Measurements from ENCODE around the gene CENPH. TPM values are rescaled to one million over a fixed set of nuclear protein-coding genes. Genes with fewer than 3 reads are reported as not detected.
"Not testable (repeated sequence)": the region's sequence is repeated elsewhere in the genome, so short reads cannot be mapped to it uniquely, and the experiment has no call there.

CENPH gene
- total RNA-seq, 6 experiments from 2014 or later, result 10.7 to 21.0 (median 20.1) TPM

DNA sequence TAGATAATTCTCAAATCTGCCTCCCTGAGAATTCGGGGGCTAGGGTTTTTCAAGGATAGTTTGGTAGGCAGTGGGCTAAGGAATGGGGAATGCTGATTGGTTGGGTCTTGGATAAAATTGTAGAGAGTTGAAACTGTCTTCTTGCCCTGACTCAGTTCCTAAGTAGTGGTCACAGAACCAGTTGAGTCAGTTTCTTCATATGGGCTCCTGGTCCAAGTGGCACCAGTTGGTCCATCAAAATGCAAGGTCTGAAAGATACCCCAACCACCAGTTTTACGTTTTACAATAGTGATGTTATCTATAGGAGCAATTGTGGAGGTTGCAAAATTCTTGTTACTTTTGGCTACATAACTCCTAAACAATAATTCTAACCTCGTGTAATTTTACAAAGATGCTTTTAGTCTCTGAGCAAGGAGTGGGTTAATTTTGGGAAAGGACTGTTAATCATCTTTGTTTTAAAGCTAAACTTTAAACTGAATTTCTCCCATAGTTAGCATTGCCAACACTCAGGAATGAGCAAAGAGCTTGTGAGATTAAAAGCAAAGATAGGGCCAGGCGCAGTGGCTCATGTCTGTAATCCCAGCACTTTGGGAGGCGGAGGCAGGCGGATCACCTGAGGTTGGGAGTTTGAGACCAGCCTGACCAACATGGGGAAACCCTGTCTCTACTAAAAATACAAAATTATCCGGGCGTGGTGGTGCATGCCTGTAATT lies 53.0 kb downstream of the CENPH start:
- peak; percentile 6 for DNase-seq
- Mint-ChIP-seq H3K27me3 (ENCODE audit: insufficient read depth) (no peaks in the 10 kb centered on the region), H3K4me3 (peak overlapping the region; percentile 13; the same call in 1 of the 2 replicates), H3K27ac (peak overlapping the region; percentile 36; the same call in 1 of the 2 replicates), H3K9me3 (peaks cover 4% of the 10 kb centered on the region; the same call in 1 of the 2 replicates), H3K4me1 (ENCODE audit: low read depth) (peaks cover 76% of the 10 kb centered on the region), H3K36me3 (ENCODE audit: low read depth) (peaks cover 73% of the 10 kb centered on the region)
- TF ChIP-seq, protein P1, sequence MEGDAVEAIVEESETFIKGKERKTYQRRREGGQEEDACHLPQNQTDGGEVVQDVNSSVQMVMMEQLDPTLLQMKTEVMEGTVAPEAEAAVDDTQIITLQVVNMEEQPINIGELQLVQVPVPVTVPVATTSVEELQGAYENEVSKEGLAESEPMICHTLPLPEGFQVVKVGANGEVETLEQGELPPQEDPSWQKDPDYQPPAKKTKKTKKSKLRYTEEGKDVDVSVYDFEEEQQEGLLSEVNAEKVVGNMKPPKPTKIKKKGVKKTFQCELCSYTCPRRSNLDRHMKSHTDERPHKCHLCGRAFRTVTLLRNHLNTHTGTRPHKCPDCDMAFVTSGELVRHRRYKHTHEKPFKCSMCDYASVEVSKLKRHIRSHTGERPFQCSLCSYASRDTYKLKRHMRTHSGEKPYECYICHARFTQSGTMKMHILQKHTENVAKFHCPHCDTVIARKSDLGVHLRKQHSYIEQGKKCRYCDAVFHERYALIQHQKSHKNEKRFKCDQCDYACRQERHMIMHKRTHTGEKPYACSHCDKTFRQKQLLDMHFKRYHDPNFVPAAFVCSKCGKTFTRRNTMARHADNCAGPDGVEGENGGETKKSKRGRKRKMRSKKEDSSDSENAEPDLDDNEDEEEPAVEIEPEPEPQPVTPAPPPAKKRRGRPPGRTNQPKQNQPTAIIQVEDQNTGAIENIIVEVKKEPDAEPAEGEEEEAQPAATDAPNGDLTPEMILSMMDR (IDR thresholded peaks at IDR 0.05), result no peak

DNA sequence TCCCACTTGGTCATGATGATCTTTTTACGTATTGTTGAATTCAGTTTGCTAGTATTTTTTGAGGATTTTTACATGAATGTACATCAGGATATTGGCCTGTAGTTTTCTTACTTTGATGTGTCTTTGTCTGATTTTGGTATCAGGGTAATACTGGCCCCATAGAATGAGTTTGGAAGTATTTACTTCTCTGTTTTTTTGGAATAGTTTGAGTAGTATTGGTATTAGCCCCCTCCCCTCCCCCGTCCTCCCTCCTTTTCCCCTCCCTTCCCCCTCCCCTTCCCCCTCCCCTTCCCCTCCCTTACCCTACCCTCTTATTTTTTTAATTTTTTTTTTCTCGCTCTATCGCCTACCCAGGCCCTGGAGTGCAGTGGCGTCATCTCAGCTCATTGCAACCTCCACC lies 55.6 kb downstream of the CENPH start:
- Mint-ChIP-seq H3K27me3 (ENCODE audit: insufficient read depth) (no peaks in the 10 kb centered on the region), H3K4me1 (ENCODE audit: low read depth) (peaks cover 59% of the 10 kb centered on the region), H3K9me3 (peaks cover 4% of the 10 kb centered on the region; the same call in 1 of the 2 replicates), H3K36me3 (ENCODE audit: low read depth) (peaks cover 62% of the 10 kb centered on the region), H3K27ac (no peak overlapping the region), H3K4me3 (no peak overlapping the region)
- DNase-seq, result no peak
- TF ChIP-seq, protein P1 (IDR thresholded peaks at IDR 0.05), result no peak

DNA sequence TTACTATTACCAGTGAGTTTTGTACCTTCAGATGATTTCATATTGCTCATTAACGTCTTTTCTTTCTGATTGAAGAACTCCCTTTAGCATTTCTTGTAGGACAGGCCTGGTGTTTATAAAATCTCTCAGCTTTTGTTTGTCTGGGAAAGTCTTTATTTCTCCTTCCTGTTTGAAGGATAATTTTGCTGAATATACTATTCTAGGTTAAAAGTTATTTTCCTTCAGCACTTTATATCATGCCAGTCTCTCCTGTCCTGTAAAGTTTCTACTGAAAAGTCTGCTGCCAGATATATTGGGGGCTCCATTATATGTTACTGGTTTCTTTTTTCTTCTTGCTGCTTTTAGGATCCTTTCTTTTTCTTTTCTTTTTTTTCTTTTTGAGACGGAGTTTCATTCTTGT lies 58.6 kb downstream of the CENPH start:
- H3K27ac Mint-ChIP-seq, result no peak overlapping the region; the same call in 1 of the 2 replicates
- no peak overlapping the region for H3K4me3 Mint-ChIP-seq
- no peak for DNase-seq
- no peaks in the 10 kb centered on the region; the same call in 1 of the 2 replicates for H3K27me3 Mint-ChIP-seq (ENCODE audit: insufficient read depth)
- peaks cover 39% of the 10 kb centered on the region for H3K4me1 Mint-ChIP-seq (ENCODE audit: low read depth)
- TF ChIP-seq, protein P1 (IDR thresholded peaks at IDR 0.05), result no peak
- H3K36me3 Mint-ChIP-seq (ENCODE audit: low read depth), result peaks cover 41% of the 10 kb centered on the region
- H3K9me3 Mint-ChIP-seq, result no peaks in the 10 kb centered on the region

DNA sequence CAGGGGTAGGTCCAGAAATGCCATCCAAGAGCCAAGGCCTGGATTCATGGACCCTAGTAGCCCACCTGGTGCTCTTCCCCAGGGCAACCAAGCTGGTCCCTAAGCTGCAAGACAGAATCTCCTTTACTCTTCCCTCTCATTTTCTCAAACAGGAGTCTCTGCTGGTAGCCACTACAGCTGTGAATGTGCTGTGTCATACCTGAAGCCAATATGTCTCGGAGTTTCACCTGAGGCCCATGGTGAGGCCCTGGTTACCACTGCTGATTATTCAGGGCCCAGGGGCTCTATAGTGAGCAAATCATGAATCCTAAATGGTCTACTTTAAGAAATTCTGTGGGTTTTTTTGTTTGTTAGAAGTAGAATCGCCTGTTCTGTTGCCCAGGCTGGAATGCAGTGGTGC lies 61.2 kb downstream of the CENPH start:
- no peak for DNase-seq
- Mint-ChIP-seq H3K27ac (peak overlapping the region; percentile 11; the same call in 1 of the 2 replicates), H3K9me3 (no peaks in the 10 kb centered on the region), H3K4me3 (no peak overlapping the region), H3K4me1 (ENCODE audit: low read depth) (peaks cover 31% of the 10 kb centered on the region), H3K36me3 (ENCODE audit: low read depth) (peaks cover 26% of the 10 kb centered on the region), H3K27me3 (ENCODE audit: insufficient read depth) (no peaks in the 10 kb centered on the region; the same call in 1 of the 2 replicates)
- TF ChIP-seq, protein P1 (IDR thresholded peaks at IDR 0.05), result no peak

DNA sequence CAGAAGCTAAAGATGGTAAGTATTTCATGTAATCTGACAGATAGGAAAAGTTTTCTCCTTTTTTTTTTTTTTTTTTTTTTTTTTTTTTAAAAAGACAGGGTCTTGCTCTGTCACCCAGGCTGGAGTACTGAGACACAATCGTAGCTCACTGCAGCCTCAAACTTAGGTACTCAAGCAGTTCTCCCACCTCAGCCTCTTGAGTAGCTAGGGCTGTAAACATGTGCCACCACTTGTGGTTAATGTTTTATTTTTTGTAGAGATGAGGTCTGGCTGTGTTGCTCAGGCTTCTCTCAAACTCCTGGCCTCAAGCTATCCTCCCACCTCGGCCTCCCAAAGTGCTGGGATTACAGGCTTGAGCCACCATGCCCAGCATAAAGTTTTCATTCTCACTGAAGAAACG lies 63.1 kb downstream of the CENPH start:
- H3K27ac Mint-ChIP-seq, result no peak overlapping the region
- H3K4me3 Mint-ChIP-seq, result no peak overlapping the region
- H3K9me3 Mint-ChIP-seq, result no peaks in the 10 kb centered on the region
- TF ChIP-seq, protein P1 (IDR thresholded peaks at IDR 0.05), result no peak
- DNase-seq, result no peak
- peaks cover 18% of the 10 kb centered on the region for H3K4me1 Mint-ChIP-seq (ENCODE audit: low read depth)
- peaks cover 23% of the 10 kb centered on the region for H3K36me3 Mint-ChIP-seq (ENCODE audit: low read depth)
- no peaks in the 10 kb centered on the region; the same call in 1 of the 2 replicates for H3K27me3 Mint-ChIP-seq (ENCODE audit: insufficient read depth)

DNA sequence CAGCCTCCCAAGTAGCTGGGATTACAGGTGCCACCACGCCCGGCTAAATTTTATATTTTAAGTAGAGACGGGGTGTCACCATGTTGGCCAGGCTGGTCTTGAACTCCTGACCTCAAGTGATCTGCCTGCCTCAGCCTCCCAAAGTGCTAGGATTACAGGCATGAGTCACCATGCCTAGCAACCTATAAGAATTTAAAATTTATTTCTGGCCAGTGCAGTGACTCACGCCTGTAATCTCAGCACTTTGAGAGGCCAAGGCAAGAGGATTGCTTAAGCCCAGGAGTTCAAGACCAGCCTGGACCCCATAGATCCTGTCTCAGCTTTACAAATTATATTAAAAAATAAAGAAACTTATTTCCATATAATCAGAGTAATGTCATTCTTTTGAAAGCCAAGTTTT lies 66.6 kb downstream of the CENPH start:
- peak; percentile 31 for DNase-seq
- H3K36me3 Mint-ChIP-seq (ENCODE audit: low read depth), result peaks cover 26% of the 10 kb centered on the region
- H3K4me1 Mint-ChIP-seq (ENCODE audit: low read depth); H3K9me3 Mint-ChIP-seq; H3K4me3 Mint-ChIP-seq; H3K27ac Mint-ChIP-seq; H3K27me3 Mint-ChIP-seq (ENCODE audit: insufficient read depth): not testable (repeated sequence)

Measured in HFFc6 (cell line).